Adrenal gland (tissue), 12 donors: Measurements from ENCODE around the gene PRR20G. TPM values are rescaled to one million over a fixed set of nuclear protein-coding genes. Genes with fewer than 3 reads are reported as not detected.

Experiments
- DNase-seq, 7 donors: peaks; one replicate each; pipeline ENCODE4 v3.0.0-alpha.2; 2019 to 2020
- H3K27ac ChIP-seq, 5 donors: fragments of 200-600 bp; sonication (generic) in 4 of 5; 1 replicate in 3 of 5; 2 replicates in 2 of 5; pipeline versions ENCODE4 v1.5.1 to v1.8.0; 2016 to 2020; ENCODE audit warnings: mild to moderate bottlenecking in 1 of 5
- H3K27me3 ChIP-seq: fragments of 200-600 bp; 2 replicates; pipeline ENCODE4 v1.8.0; 2021
- H3K36me3 ChIP-seq, 2 donors: fragments of 200-600 bp; replicated peaks in 1 of 2; 1 replicate in 1 of 2; 2 replicates in 1 of 2; pipeline versions ENCODE4 v1.5.1 to v1.8.0; 2018 to 2022
- H3K4me1 ChIP-seq, 2 donors: fragments of 200-600 bp; replicated peaks in 1 of 2; 1 replicate in 1 of 2; 2 replicates in 1 of 2; pipeline versions ENCODE4 v1.5.1 to v1.8.0; 2018 to 2021
- H3K4me3 ChIP-seq, 4 donors: fragments of 200-600 bp; sonication (generic) in 3 of 4; one replicate each; pipeline ENCODE4 v1.5.1; 2016 to 2018
- H3K9me3 ChIP-seq, 3 donors: fragments of 200-600 bp; sonication (generic) in 1 of 3; replicated peaks in 1 of 3; 1 replicate in 2 of 3; 2 replicates in 1 of 3; pipeline versions ENCODE4 v1.5.1 to v1.8.0; 2016 to 2021
- CTCF ChIP-seq, 6 experiments: fragments of 450-650 bp in 4 of 6; fragments of 200-600 bp in 2 of 6; sonication (generic) in 1 of 6; IDR thresholded peaks; 1 replicate in 5 of 6; 2 replicates in 1 of 6; pipeline versions ENCODE4 v1.5.1 to v1.8.0; 2016 to 2021; ENCODE audit warnings: antibody characterized with exemption in 6 of 6, mild to moderate bottlenecking in 2 of 6, moderate library complexity in 1 of 6
- POLR2A ChIP-seq, 2 donors: fragments of 450-650 bp; IDR thresholded peaks; one replicate each; pipeline ENCODE4 v1.6.1; 2017; ENCODE audit warnings: antibody characterized with exemption in 2 of 2, mild to moderate bottlenecking in 2 of 2, moderate library complexity in 1 of 2
- WGBS, 4 donors: extraction: QIAGEN DNeasy Blood & Tissue Kit in 2 of 4; methylation state at CpG; one replicate each; pipeline versions ENCODE4 v1.1.5 to v1.1.7; 2013 to 2017; 5-methylcytosine and 5-hydroxymethylcytosine counted together
- intact Hi-C, 2 donors: fragments of 100-400 bp; cut with DNase I; formaldehyde crosslinking; loops; one replicate each; pipeline versions ENCODE4 v1.14.1 to v1.15.0; 2022 to 2023
- polyA plus RNA-seq, 3 donors: library from polyadenylated mRNA; stranded (reverse); fragments of 200-250 nt in 2 of 3; fragments of 350-450 nt in 1 of 3; fragmentation: Illumina TruSeq in 1 of 3; extraction: RNeasy Lipid Tissue Mini Kit (QIAGEN cat#74804) in 1 of 3; gene quantifications; one replicate each; pipeline ENCODE4 v1.2.3, GENCODE V29; 2013 to 2014
- total RNA-seq, 9 donors: library from RNA; depleted of rRNA in 4 of 9; stranded (reverse); fragments of >200 nt in 4 of 9; fragments of 120-200 nt in 1 of 9; fragmentation: NEBNext Ultra II Directional in 1 of 9; extraction: Animal tissue kit (Norgen Biotek cat#: 25700) in 1 of 9; gene quantifications; one replicate each; pipeline versions ENCODE4 v1.1.0 to v1.2.4, GENCODE V29; 2013 to 2023
- donor health status: healthy with polysubstance abuse.
- donor health status: Bipolar disorder and iron deficiency.
- donor health status: DM: yes; HTN: yes; CAD: no.
- donor health status: DM: no; HTN: no; CAD: no.
- donor health status: DM: no; HTN: no; CAD: no.
- donor health status: DM: yes; HTN: yes; CAD: no.

The PRR20G gene
- total and polyA plus RNA-seq, 12 donors: not detected

GRCh38 chr3:127306361-127307111 is 18.7 kb upstream of the PRR20G start:
- 69 to 73% (median 71%) methylated on average over 12 to 18 of the region's 18 CpGs for WGBS, 4 donors
- Histone ChIP-seq H3K9me3 (peaks cover 0 to 4% (median 0%) of the 10 kb centered on the region in 3 donors), H3K4me1 (no peaks in the 10 kb centered on the region), H3K27me3 (no peaks in the 10 kb centered on the region), H3K36me3 (no peaks in the 10 kb centered on the region), H3K4me3 (no peak overlapping the region), H3K27ac (peak overlapping the region in 1 of 5 donors; percentile 22)
- intact Hi-C loops: no loop called here
- DNase-seq: no peak
- no peak for TF ChIP-seq CTCF (IDR thresholded peaks at IDR 0.05)
- no peak for TF ChIP-seq POLR2A (IDR thresholded peaks at IDR 0.05)

GRCh38 chr3:127305499-127306060 is 17.7 kb upstream of the PRR20G start:
- Histone ChIP-seq H3K27ac (no peak overlapping the region), H3K4me1 (no peaks in the 10 kb centered on the region), H3K4me3 (no peak overlapping the region), H3K27me3 (no peaks in the 10 kb centered on the region), H3K36me3 (no peaks in the 10 kb centered on the region), H3K9me3 (peaks cover 0 to 4% (median 0%) of the 10 kb centered on the region in 3 donors)
- no peak for TF ChIP-seq POLR2A (IDR thresholded peaks at IDR 0.05)
- no peak for TF ChIP-seq CTCF (IDR thresholded peaks at IDR 0.05)
- WGBS, 4 donors: 56 to 67% (median 62%) methylated on average over 9 of the region's 9 CpGs
- no peak for DNase-seq
- intact Hi-C loops: no loop called here

GRCh38 chr3:127304121-127304744 is 16.4 kb upstream of the PRR20G start:
- Histone ChIP-seq H3K36me3 (no peaks in the 10 kb centered on the region), H3K27ac (no peak overlapping the region), H3K27me3 (no peaks in the 10 kb centered on the region), H3K9me3 (peaks cover 0 to 4% (median 0%) of the 10 kb centered on the region in 3 donors), H3K4me1 (no peaks in the 10 kb centered on the region), H3K4me3 (no peak overlapping the region)
- no peak for DNase-seq
- 60 to 72% (median 70%) methylated on average over 10 to 25 of the region's 25 CpGs for WGBS, 4 donors
- TF ChIP-seq POLR2A (IDR thresholded peaks at IDR 0.05) (no peak), CTCF (IDR thresholded peaks at IDR 0.05) (no peak)
- intact Hi-C loops: no loop called here

- intact Hi-C loops: no loop called here
- no peak overlapping the region for H3K4me3 ChIP-seq
- H3K36me3 ChIP-seq: no peaks in the 10 kb centered on the region
- H3K9me3 ChIP-seq: peaks cover 0 to 4% (median 0%) of the 10 kb centered on the region in 3 donors
- TF ChIP-seq POLR2A (IDR thresholded peaks at IDR 0.05): no peak
- TF ChIP-seq CTCF (IDR thresholded peaks at IDR 0.05): no peak
- DNase-seq: peak in 5 of 7 donors; percentile 32 to 65 (median 46)
- no peaks in the 10 kb centered on the region for H3K4me1 ChIP-seq
- WGBS, 4 donors: 67 to 78% (median 74%) methylated on average over 6 of the region's 6 CpGs
- no peaks in the 10 kb centered on the region for H3K27me3 ChIP-seq
- H3K27ac ChIP-seq: no peak overlapping the region
Measured at GRCh38 chr3:127299276-127299675, 11.4 kb upstream of the PRR20G start.
